ENCODE measurements around the gene DENND10.

DNA sequence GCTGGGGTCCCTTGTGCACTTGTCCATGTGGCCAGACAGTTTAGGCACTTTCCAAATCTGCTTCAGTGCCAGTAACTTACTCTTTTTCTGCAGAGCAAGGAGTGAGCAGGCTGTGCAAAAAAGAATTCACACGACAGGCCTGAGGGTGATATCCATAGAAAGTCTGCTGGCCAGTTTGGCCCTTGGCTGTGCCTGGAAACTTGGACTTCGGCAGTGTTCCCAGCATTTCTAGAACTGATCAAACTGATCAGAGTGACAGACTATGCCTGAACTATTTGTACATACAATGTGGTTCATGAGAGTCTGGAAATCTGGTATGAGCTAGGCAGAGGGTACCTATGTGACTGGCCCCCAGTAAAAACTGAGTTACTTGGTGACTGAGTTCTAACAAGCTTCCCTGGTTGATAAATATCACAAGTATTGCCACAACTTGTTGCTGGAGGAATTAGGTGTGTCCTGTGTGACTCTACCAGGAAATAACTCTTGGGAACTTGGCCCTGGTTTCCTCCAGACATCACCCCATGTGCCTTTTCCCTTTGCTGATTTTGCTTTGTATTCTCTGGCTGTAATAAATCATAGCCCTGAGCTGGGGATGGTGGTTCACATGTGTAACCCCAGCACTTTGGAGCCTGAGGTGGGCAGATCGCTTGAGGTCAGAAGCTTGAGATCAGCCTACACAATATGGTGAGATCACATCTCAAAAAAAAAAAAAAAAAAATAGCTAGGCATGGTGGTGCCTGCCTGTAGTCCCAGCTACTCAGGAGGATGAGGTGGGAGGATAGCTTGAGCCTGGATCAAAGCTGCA, 3.3 kb upstream of the DENND10 start:
- TF ChIP-seq, protein P1, sequence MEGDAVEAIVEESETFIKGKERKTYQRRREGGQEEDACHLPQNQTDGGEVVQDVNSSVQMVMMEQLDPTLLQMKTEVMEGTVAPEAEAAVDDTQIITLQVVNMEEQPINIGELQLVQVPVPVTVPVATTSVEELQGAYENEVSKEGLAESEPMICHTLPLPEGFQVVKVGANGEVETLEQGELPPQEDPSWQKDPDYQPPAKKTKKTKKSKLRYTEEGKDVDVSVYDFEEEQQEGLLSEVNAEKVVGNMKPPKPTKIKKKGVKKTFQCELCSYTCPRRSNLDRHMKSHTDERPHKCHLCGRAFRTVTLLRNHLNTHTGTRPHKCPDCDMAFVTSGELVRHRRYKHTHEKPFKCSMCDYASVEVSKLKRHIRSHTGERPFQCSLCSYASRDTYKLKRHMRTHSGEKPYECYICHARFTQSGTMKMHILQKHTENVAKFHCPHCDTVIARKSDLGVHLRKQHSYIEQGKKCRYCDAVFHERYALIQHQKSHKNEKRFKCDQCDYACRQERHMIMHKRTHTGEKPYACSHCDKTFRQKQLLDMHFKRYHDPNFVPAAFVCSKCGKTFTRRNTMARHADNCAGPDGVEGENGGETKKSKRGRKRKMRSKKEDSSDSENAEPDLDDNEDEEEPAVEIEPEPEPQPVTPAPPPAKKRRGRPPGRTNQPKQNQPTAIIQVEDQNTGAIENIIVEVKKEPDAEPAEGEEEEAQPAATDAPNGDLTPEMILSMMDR (IDR thresholded peaks at IDR 0.05): no peak
- TF ChIP-seq POLR2AphosphoS5 (IDR thresholded peaks at IDR 0.05): peak; percentile 70
